ENCODE data around the gene LTA4H. TPM values are rescaled to one million over a fixed set of nuclear protein-coding genes. Genes with fewer than 3 reads are reported as not detected.

Gene LTA4H
- total and polyA plus RNA-seq, 2 of the 4 experiments (the other 2 are of a cell fraction): 41.0 to 43.3 TPM

GRCh38 chr12:96006727-96007126 is 28.7 kb downstream of the LTA4H start:
- Histone ChIP-seq H4K8ac (ENCODE audit: low read depth in 2 of 2, low read length in 2 of 2) (no peak overlapping the region), H3K18ac (ENCODE audit: low read depth, low read length) (no peak overlapping the region), H3K4me3 (ENCODE audit: insufficient read depth, low read depth, low read length) (no peak overlapping the region), H4K20me1 (ENCODE audit: insufficient read depth, low read length) (no peaks in the 10 kb centered on the region), H3K9me1 (ENCODE audit: insufficient read depth, low read length) (no peaks in the 10 kb centered on the region), H2AFZ (replicated peaks; ENCODE audit: low read length, poor library complexity) (no peak overlapping the region), H2AK5ac (ENCODE audit: low read depth, low read length) (no peak overlapping the region), H3K27me3 (ENCODE audit: control insufficient read depth, insufficient read depth, low read length) (no peaks in the 10 kb centered on the region), H3K9ac (ENCODE audit: low read depth, low read length) (no peak overlapping the region), H3K56ac (ENCODE audit: extremely low read depth, insufficient read depth, low read length) (no peak overlapping the region), H2BK5ac (ENCODE audit: low read depth, low read length, poor library complexity, severe bottlenecking) (no peak overlapping the region), H4K5ac (ENCODE audit: low read depth, low read length) (no peak overlapping the region), H3K23ac (ENCODE audit: low read depth, low read length) (no peak overlapping the region), H2BK15ac (ENCODE audit: low read depth, low read length) (no peak overlapping the region), H3K27ac (ENCODE audit: insufficient read depth, low read length) (no peak overlapping the region), H2AK9ac (replicated peaks; ENCODE audit: low read depth, low read length, poor library complexity) (no peak overlapping the region), H2BK120ac (ENCODE audit: low read depth, low read length) (no peak overlapping the region), H3K36me3 (ENCODE audit: control insufficient read depth, insufficient read depth, low read length) (peaks cover 17% of the 10 kb centered on the region), H2BK20ac (ENCODE audit: low read depth, low read length) (no peak overlapping the region), H3K4ac (ENCODE audit: low read depth, low read length) (no peak overlapping the region), H3K9me3 (ENCODE audit: control insufficient read depth, insufficient read depth, low read length) (no peaks in the 10 kb centered on the region), H4K91ac (ENCODE audit: insufficient read depth, low read depth, low read length) (no peak overlapping the region), H3K4me2 (ENCODE audit: low read depth, low read length) (no peak overlapping the region), H3K4me1 (ENCODE audit: control insufficient read depth, insufficient read depth, low read length) (no peaks in the 10 kb centered on the region), H3K79me1 (ENCODE audit: low read depth in 1 of 2, low read length in 2 of 2) (no peaks in the 10 kb centered on the region), H3K14ac (replicated peaks; ENCODE audit: low read depth, low read length) (no peak overlapping the region)
- in situ Hi-C loops (cut with MboI; ENCODE audit: low sequenced_read_pairs) (no loop called here), intact Hi-C loops (cut with micrococcal nuclease) (no loop called here), dilution Hi-C loops (cut with HindIII; ENCODE audit: low sequenced_read_pairs, unreplicated experiment) (no loop called here)
- no TSS peak for BruUV-seq (replicated peaks)
- CTCF ChIA-PET: no interaction called here
- DNase-seq (no peak), ATAC-seq (ENCODE audit: low read depth) (no peak)
- POLR2A ChIA-PET (ENCODE audit: unreplicated experiment): no interaction called here
- TF ChIP-seq RFX5 (IDR thresholded peaks at IDR 0.05; ENCODE audit: low read depth, low read length) (no peak), RAD21 (IDR thresholded peaks at IDR 0.05; ENCODE audit: low read length) (no peak), CHD1 (IDR thresholded peaks at IDR 0.05; ENCODE audit: low read depth, low read length) (no peak), CTCF (conservative IDR thresholded peaks at IDR 0.05; ENCODE audit: low read depth, low read length) (no peak), SMC3 (IDR thresholded peaks at IDR 0.05; ENCODE audit: low read depth, low read length) (no peak), NFE2L2 (IDR thresholded peaks at IDR 0.05; ENCODE audit: low read depth, low read length) (no peak), USF2 (IDR thresholded peaks at IDR 0.05; ENCODE audit: low read depth, low read length) (no peak), ELK1 (IDR thresholded peaks at IDR 0.05; ENCODE audit: borderline replicate concordance, low read depth, low read length) (no peak), MAZ (IDR thresholded peaks at IDR 0.05; ENCODE audit: borderline replicate concordance, low read depth, low read length) (no peak), POLR2A (IDR thresholded peaks at IDR 0.05; ENCODE audit: low read depth, low read length) (no peak), MXI1 (IDR thresholded peaks at IDR 0.05; ENCODE audit: borderline replicate concordance, low read depth, low read length) (no peak), BHLHE40 (IDR thresholded peaks at IDR 0.05; ENCODE audit: low read depth, low read length) (no peak)
- no CpG with 5 or more reads among the region's 1 CpG for WGBS, 2 experiments (ENCODE audit: extremely low coverage in 2 of 2, insufficient read length in 1 of 2)

Data from IMR-90 (cell line).